ENCODE data around the gene CLSTN2.

The CLSTN2 gene

DNA sequence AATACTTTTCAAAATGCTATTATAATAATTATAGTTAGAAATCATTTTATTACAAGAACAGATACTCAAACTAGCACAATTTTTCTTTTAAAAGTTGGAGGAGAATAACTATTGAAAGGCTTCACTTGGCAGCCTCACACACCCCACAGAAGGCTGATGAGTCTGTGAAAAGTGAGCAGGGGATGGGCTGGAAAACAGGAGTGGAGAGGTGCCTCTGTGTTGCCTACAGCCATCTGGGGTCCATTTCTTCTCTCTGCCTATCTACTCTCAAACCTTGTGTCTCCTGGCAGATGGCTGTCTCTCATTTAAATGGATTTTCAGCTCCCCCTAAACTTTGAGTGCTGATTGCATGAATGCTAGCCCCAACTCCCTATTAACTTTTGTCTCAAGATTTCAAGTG lies 230.8 kb downstream of the CLSTN2 start:
- no peak overlapping the region for H3K27ac ChIP-seq (ENCODE audit: low read depth, low read length)

DNA sequence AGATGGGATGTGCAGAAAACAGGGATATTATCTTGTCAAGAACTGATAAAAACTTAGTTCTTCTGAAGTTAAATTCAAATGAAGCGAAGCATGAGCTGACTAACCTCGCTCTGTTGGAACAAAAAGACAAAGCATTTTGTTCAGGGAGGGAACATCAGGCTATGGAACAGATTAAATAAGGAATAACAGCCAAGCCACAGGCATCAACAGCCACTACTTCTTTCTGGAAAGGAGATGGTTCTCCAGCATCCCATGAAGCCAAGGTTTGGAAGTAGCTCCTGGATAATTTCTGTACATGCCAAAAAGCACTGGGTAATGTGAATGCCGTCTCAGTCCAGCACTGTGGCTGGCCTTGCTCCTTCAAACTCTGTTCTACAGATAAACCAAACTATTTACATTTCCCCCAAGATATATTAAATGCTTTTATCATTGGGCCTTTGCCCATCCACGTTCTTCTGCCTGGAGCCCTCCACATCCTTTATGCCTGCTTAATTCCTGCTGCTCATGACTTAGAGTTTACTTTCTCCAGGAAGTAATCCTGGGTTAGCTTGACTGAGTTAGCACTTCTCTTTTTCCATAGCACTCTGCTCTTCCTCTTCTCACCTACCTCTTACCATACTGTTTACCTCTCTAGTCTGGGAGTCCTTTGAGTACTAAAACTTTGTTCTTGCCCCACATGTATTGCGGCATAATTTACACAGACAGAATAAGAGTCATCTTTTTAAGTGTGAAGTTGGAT lies 232.0 kb downstream of the CLSTN2 start:
- H3K27me3 ChIP-seq (ENCODE audit: control insufficient read depth, low read length), result 0 out of 2 replicates have a peak, but pooled peaks cover 2% of the 10 kb centered on the region
- no peaks in the 10 kb centered on the region for H4K20me1 ChIP-seq (ENCODE audit: control insufficient read depth, insufficient read depth, low read depth, low read length)
- H3F3A ChIP-seq (ENCODE audit: control insufficient read depth, insufficient read depth), result no peaks in the 10 kb centered on the region
- no peak overlapping the region for H3K4me3 ChIP-seq (ENCODE audit: low read length)
- H3K4me2 ChIP-seq (ENCODE audit: low read length), result no peak overlapping the region
- no peak overlapping the region for H3K27ac ChIP-seq (ENCODE audit: low read depth, low read length)
- H3K9me2 ChIP-seq (replicated peaks; ENCODE audit: control insufficient read depth, low read length), result no peaks in the 10 kb centered on the region
- no peaks in the 10 kb centered on the region for H3K36me3 ChIP-seq (ENCODE audit: control insufficient read depth, low read length)
- H3K4me1 ChIP-seq (ENCODE audit: control insufficient read depth, low read length), result no peaks in the 10 kb centered on the region
- H3K79me2 ChIP-seq (ENCODE audit: control insufficient read depth, low read length), result no peaks in the 10 kb centered on the region
- TF ChIP-seq, protein P1, sequence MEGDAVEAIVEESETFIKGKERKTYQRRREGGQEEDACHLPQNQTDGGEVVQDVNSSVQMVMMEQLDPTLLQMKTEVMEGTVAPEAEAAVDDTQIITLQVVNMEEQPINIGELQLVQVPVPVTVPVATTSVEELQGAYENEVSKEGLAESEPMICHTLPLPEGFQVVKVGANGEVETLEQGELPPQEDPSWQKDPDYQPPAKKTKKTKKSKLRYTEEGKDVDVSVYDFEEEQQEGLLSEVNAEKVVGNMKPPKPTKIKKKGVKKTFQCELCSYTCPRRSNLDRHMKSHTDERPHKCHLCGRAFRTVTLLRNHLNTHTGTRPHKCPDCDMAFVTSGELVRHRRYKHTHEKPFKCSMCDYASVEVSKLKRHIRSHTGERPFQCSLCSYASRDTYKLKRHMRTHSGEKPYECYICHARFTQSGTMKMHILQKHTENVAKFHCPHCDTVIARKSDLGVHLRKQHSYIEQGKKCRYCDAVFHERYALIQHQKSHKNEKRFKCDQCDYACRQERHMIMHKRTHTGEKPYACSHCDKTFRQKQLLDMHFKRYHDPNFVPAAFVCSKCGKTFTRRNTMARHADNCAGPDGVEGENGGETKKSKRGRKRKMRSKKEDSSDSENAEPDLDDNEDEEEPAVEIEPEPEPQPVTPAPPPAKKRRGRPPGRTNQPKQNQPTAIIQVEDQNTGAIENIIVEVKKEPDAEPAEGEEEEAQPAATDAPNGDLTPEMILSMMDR (IDR thresholded peaks at IDR 0.05; ENCODE audit: low read depth, low read length, poor library complexity, severe bottlenecking), result no peak
- no peak for TF ChIP-seq EZH2phosphoT487 (IDR thresholded peaks at IDR 0.05; ENCODE audit: borderline replicate concordance, low read length)
- H3K9me3 ChIP-seq (ENCODE audit: control insufficient read depth, insufficient read depth, low read length), result no peaks in the 10 kb centered on the region

More for the DNA sequence above, 230.8 kb downstream of the CLSTN2 start:
- Histone ChIP-seq H3K27me3 (ENCODE audit: control insufficient read depth, low read length) (0 out of 2 replicates have a peak, but pooled peaks cover 2% of the 10 kb centered on the region), H3K4me2 (ENCODE audit: low read length) (no peak overlapping the region), H4K20me1 (ENCODE audit: control insufficient read depth, insufficient read depth, low read depth, low read length) (no peaks in the 10 kb centered on the region), H3K9me2 (replicated peaks; ENCODE audit: control insufficient read depth, low read length) (no peaks in the 10 kb centered on the region), H3K4me1 (ENCODE audit: control insufficient read depth, low read length) (no peaks in the 10 kb centered on the region), H3K4me3 (ENCODE audit: low read length) (no peak overlapping the region), H3K36me3 (ENCODE audit: control insufficient read depth, low read length) (no peaks in the 10 kb centered on the region), H3K79me2 (ENCODE audit: control insufficient read depth, low read length) (no peaks in the 10 kb centered on the region), H3K9me3 (ENCODE audit: control insufficient read depth, insufficient read depth, low read length) (no peaks in the 10 kb centered on the region), H3F3A (ENCODE audit: control insufficient read depth, insufficient read depth) (no peaks in the 10 kb centered on the region)
- TF ChIP-seq EZH2phosphoT487 (IDR thresholded peaks at IDR 0.05; ENCODE audit: borderline replicate concordance, low read length), result no peak
- TF ChIP-seq, protein P1 (IDR thresholded peaks at IDR 0.05; ENCODE audit: low read depth, low read length, poor library complexity, severe bottlenecking), result no peak

DNA sequence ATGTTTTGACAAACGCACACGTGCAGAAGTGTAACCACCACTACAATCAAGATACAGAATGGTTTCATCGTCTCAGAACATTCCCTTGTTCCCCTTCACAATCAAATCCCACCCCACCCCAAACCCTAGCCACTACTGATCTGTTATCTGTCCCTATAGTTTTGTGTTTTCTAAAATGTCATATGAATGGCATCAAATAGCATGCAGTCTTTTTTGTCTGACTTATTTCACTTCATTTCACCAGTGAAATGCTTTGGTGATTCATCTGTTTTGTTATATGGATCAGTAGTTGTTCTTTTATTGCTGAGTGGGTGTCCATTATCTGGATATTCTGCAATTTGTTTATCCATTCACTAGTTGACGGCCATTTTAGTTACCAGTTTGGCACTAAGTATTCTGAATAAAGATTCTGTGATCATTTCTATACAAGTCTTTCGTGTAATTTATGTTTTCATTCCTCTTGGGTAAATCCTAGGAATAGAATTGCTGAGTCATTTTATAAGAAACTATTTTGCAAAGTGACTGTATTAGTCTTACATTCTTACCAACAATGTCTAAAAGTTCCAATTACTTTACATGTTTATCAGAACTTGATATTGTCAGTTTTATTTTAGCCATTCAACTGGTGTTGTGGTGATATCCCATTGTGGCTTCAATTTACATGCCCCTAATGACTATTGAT lies 232.8 kb downstream of the CLSTN2 start:
- H3K4me2 ChIP-seq (ENCODE audit: low read length), result no peak overlapping the region
- TF ChIP-seq, protein P1 (IDR thresholded peaks at IDR 0.05; ENCODE audit: low read depth, low read length, poor library complexity, severe bottlenecking), result no peak
- no peak for TF ChIP-seq EZH2phosphoT487 (IDR thresholded peaks at IDR 0.05; ENCODE audit: borderline replicate concordance, low read length)
- H3F3A ChIP-seq (ENCODE audit: control insufficient read depth, insufficient read depth), result no peaks in the 10 kb centered on the region
- H3K9me3 ChIP-seq (ENCODE audit: control insufficient read depth, insufficient read depth, low read length), result no peaks in the 10 kb centered on the region
- H3K27me3 ChIP-seq (ENCODE audit: control insufficient read depth, low read length), result no peaks in the 10 kb centered on the region
- H4K20me1 ChIP-seq (ENCODE audit: control insufficient read depth, insufficient read depth, low read depth, low read length), result no peaks in the 10 kb centered on the region
- no peaks in the 10 kb centered on the region for H3K79me2 ChIP-seq (ENCODE audit: control insufficient read depth, low read length)
- no peaks in the 10 kb centered on the region for H3K9me2 ChIP-seq (replicated peaks; ENCODE audit: control insufficient read depth, low read length)
- no peaks in the 10 kb centered on the region for H3K4me1 ChIP-seq (ENCODE audit: control insufficient read depth, low read length)
- H3K36me3 ChIP-seq (ENCODE audit: control insufficient read depth, low read length), result no peaks in the 10 kb centered on the region
- H3K27ac ChIP-seq (ENCODE audit: low read depth, low read length), result no peak overlapping the region
- H3K4me3 ChIP-seq (ENCODE audit: low read length), result no peak overlapping the region

Data from DOHH2 (cell line).